Stimulated activated effector memory CD8-positive, alpha-beta T cell treated with anti-CD3 and anti-CD28 coated beads, Interleukin-12 subunit alpha, Interleukin-12 subunit beta, amount 100 ng/mL, for 72 hours (primary cell): Measurements from ENCODE around the gene ZNF398.
"Not testable (repeated sequence)": the region's sequence is repeated elsewhere in the genome, so short reads cannot be mapped to it uniquely, and the experiment has no call there.

Source experiments
- ATAC-seq: fragments of 150-1000 bp; cut with Tn5 transposase; 2 replicates; pipeline ENCODE4 v1.10.0; 2021
- DNase-seq, 2 donors: peaks; one replicate each; pipeline ENCODE4 v3.0.0; 2021 to 2022; ENCODE audit warnings: low spot score in 2 of 2
- H3K27ac Mint-ChIP-seq: one replicate; pipeline ENCODE4 v1.8.0; 2022; ENCODE audit warnings: mild to moderate bottlenecking, mixed read lengths
- H3K36me3 Mint-ChIP-seq: one replicate; pipeline ENCODE4 v1.8.0; 2022; ENCODE audit warnings: mild to moderate bottlenecking, mixed read lengths
- H3K4me1 Mint-ChIP-seq: one replicate; pipeline ENCODE4 v1.8.0; 2022; ENCODE audit warnings: mixed read lengths
- H3K4me3 Mint-ChIP-seq: one replicate; pipeline ENCODE4 v1.8.0; 2022; ENCODE audit warnings: mild to moderate bottlenecking, mixed read lengths
- H3K9me3 Mint-ChIP-seq: one replicate; pipeline ENCODE4 v1.8.0; 2022; ENCODE audit warnings: mixed read lengths

The ZNF398 gene

DNA sequence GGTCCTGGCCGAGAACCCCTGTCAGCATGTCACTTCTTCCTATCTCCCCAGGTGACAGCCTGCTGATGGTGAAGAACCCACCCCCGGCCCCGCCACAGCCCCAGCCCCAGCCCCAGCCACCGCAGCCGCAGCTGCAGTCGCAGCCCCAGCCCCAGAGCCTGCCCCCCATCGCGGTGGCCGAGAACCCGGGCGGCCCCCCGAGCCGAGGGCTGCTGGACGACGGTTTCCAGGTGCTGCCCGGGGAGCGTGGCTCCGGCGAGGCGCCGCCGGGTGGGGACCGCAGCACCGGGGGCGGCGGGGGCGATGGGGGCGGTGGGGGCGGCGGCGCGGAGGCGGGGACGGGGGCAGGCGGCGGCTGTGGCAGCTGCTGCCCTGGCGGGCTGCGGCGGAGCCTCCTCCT is 76.5 kb downstream of the ZNF398 start:
- Mint-ChIP-seq H3K27ac (no peak overlapping the region), H3K4me1 (peaks cover 13% of the 10 kb centered on the region), H3K9me3 (no peaks in the 10 kb centered on the region), H3K36me3 (peaks cover 71% of the 10 kb centered on the region), H3K4me3 (no peak overlapping the region)
- ATAC-seq = no peak
- no peak for DNase-seq

GRCh38 chr7:149224352-149224751 is 77.1 kb downstream of the ZNF398 start:
- DNase-seq (no peak), ATAC-seq (no peak)
- Mint-ChIP-seq H3K4me1 (peaks cover 17% of the 10 kb centered on the region), H3K4me3 (no peak overlapping the region), H3K9me3 (no peaks in the 10 kb centered on the region), H3K36me3 (peaks cover 71% of the 10 kb centered on the region), H3K27ac (no peak overlapping the region)

DNA sequence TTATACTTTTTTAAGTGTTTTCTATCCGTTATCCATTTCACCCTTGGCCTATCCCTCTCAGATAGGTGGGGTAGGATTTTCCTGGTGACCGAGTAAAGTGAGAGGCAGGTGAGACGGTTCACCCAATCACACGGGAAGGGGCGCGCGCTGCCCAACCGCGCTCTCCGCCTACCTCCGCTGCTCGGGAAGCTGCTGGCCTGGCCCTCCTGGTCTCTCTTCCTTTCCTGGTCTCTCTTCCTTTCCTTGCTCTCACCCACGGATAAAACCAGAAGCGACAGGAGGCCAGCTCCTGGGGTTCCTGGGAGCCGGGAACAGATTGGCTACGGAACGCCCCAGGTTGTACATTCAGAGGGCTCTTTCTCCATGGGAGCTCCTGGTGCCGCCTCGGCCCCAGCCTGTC is 77.9 kb downstream of the ZNF398 start:
- H3K36me3 Mint-ChIP-seq = peaks cover 71% of the 10 kb centered on the region

DNA sequence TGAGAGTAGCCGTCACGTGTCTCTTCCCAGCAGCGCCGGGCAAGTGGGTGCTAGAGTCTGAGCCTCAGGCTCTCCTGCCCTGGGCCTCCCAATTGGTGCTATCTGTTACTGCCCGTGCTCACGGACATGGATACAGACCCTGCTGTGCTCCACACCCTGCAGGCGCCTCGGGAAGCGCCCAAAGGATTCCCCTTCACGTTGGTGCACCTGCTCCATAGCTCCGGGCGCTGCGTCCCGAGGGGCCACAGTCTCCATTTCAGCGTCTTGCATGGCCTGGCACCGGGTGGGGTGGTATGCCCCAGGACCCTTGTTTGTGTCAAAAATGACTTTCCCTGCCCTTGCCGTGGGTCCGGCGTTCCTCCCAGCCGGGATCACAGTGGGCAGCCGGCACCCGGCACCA is 78.4 kb downstream of the ZNF398 start:
- H3K4me3 Mint-ChIP-seq = no peak overlapping the region
- peak overlapping the region; percentile 87 for H3K27ac Mint-ChIP-seq
- H3K36me3 Mint-ChIP-seq = peaks cover 65% of the 10 kb centered on the region
- no peak for ATAC-seq
- H3K4me1 Mint-ChIP-seq = peaks cover 16% of the 10 kb centered on the region
- no peaks in the 10 kb centered on the region for H3K9me3 Mint-ChIP-seq
- DNase-seq = no peak

More for the DNA sequence above, 77.9 kb downstream of the ZNF398 start:
- no peaks in the 10 kb centered on the region for H3K9me3 Mint-ChIP-seq
- DNase-seq (no peak), ATAC-seq (no peak)
- peak overlapping the region; percentile 87 for H3K27ac Mint-ChIP-seq
- H3K4me1 Mint-ChIP-seq = peaks cover 16% of the 10 kb centered on the region
- no peak overlapping the region for H3K4me3 Mint-ChIP-seq

- peaks cover 58% of the 10 kb centered on the region for H3K36me3 Mint-ChIP-seq
- peaks cover 16% of the 10 kb centered on the region for H3K4me1 Mint-ChIP-seq
- peak overlapping the region; percentile 87 for H3K27ac Mint-ChIP-seq
- not testable (repeated sequence) for H3K4me3 Mint-ChIP-seq, ATAC-seq, H3K9me3 Mint-ChIP-seq, DNase-seq
Observed at GRCh38 chr7:149226366-149226765, 79.1 kb downstream of the ZNF398 start.

- H3K36me3 Mint-ChIP-seq = peaks cover 52% of the 10 kb centered on the region
- ATAC-seq = no peak
- no peak for DNase-seq
- no peak overlapping the region for H3K4me3 Mint-ChIP-seq
- peak overlapping the region; percentile 87 for H3K27ac Mint-ChIP-seq
- H3K9me3 Mint-ChIP-seq = no peaks in the 10 kb centered on the region
- peaks cover 16% of the 10 kb centered on the region for H3K4me1 Mint-ChIP-seq
Observed at GRCh38 chr7:149226840-149227494, 79.7 kb downstream of the ZNF398 start.

DNA sequence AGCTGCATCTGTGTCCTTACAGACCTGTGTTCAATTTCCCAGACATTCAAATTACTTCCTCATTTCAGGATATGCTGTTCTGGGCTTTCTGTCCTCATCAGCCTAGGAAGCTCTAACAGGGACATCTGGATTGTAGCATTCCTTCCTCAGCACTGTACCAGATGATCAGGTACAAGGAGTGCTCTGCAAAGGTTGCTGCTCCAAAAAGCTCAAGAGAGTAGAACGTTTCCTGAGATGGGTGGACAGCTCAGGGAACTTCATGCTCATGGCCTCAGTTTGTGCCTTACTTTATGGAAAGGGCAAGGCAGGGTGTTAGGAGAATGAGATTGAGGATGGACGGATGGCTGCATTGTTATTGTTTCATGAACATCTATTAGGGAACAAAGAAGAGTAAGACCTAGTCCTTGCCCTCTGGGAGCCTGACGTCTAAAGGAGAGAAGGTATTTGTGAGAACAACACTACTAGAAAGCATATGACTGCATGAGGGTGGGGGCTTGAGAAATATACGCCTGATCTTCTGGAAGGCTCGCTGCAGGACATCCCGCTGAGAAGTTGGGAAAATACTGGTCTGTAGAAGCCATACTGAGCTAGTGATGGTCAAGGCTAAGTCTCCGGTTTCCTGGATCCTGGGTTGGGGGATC is 81.7 kb downstream of the ZNF398 start:
- Mint-ChIP-seq H3K4me3 (no peak overlapping the region), H3K9me3 (no peaks in the 10 kb centered on the region), H3K4me1 (peaks cover 28% of the 10 kb centered on the region), H3K36me3 (peaks cover 35% of the 10 kb centered on the region), H3K27ac (peak overlapping the region; percentile 86)
- DNase-seq = no peak
- no peak for ATAC-seq

GRCh38 chr7:149229526-149229925 is 82.3 kb downstream of the ZNF398 start:
- ATAC-seq (peak; percentile 3), DNase-seq (no peak)
- H3K4me3 Mint-ChIP-seq = no peak overlapping the region
- no peaks in the 10 kb centered on the region for H3K9me3 Mint-ChIP-seq
- peak overlapping the region; percentile 86 for H3K27ac Mint-ChIP-seq
- H3K36me3 Mint-ChIP-seq = peaks cover 34% of the 10 kb centered on the region
- H3K4me1 Mint-ChIP-seq = peaks cover 31% of the 10 kb centered on the region

DNA sequence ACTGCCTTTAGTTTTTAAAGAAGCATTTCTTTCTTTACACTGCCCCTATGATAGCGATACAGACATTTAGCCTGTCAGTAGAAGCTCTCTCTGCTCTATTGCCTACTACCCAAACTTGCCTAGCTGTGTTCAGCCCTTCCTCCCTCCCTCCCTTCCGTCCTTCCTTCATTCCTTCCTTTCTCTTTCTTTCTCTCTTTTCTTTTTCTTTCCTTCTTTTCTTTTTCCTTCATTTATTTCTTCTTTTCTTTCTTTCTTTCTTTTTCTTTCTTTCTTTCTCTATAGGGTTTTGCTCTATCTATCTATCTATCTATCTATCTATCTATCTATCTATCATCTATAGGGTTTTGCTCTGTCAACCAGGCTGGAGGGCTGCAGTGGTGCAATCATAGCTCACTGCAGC is 85.1 kb downstream of the ZNF398 start:
- H3K27ac Mint-ChIP-seq = peak overlapping the region; percentile 36

More for the DNA sequence above, 85.1 kb downstream of the ZNF398 start:
- peaks cover 26% of the 10 kb centered on the region for H3K4me1 Mint-ChIP-seq
- DNase-seq (no peak), ATAC-seq (no peak)
- H3K4me3 Mint-ChIP-seq = no peak overlapping the region
- no peaks in the 10 kb centered on the region for H3K9me3 Mint-ChIP-seq
- H3K36me3 Mint-ChIP-seq = peaks cover 14% of the 10 kb centered on the region
